Measurements from ENCODE around the gene CYB561.

CYB561 gene

GRCh38 chr17:63434951-63435571 is 11.0 kb downstream of the CYB561 start:
- no peak for DNase-seq (ENCODE audit: low spot score)

- peak; percentile 93 for DNase-seq (ENCODE audit: low spot score)
Measured at GRCh38 chr17:63433746-63434591, 12.1 kb downstream of the CYB561 start.

- no peak for DNase-seq (ENCODE audit: low spot score)
Measured at GRCh38 chr17:63431939-63432804, 13.9 kb downstream of the CYB561 start.

GRCh38 chr17:63431618-63431938 is 14.5 kb downstream of the CYB561 start:
- DNase-seq (ENCODE audit: low spot score), result no peak

- no peak for DNase-seq (ENCODE audit: low spot score)
Measured at GRCh38 chr17:63430223-63430622, 15.9 kb downstream of the CYB561 start.

- no peak for DNase-seq (ENCODE audit: low spot score)
Measured at GRCh38 chr17:63429766-63430165, 16.3 kb downstream of the CYB561 start.

- no peak for DNase-seq (ENCODE audit: low spot score)
Measured at GRCh38 chr17:63426917-63427308, 19.2 kb downstream of the CYB561 start.

- no peak for DNase-seq (ENCODE audit: low spot score)
Measured at GRCh38 chr17:63426041-63426916, 19.8 kb downstream of the CYB561 start.

- DNase-seq (ENCODE audit: low spot score), result peak; percentile 84
Measured at GRCh38 chr17:63425483-63425882, 20.6 kb downstream of the CYB561 start.

- no peak for DNase-seq (ENCODE audit: low spot score)
Measured at GRCh38 chr17:63423963-63424362, 22.1 kb downstream of the CYB561 start.

- DNase-seq (ENCODE audit: low spot score), result no peak
Measured at GRCh38 chr17:63423251-63423950, 22.7 kb downstream of the CYB561 start.

GRCh38 chr17:63421681-63422645 is 24.1 kb downstream of the CYB561 start:
- DNase-seq (ENCODE audit: low spot score), result no peak

GRCh38 chr17:63420868-63421680 is 25.0 kb downstream of the CYB561 start:
- DNase-seq (ENCODE audit: low spot score), result no peak

- no peak for DNase-seq (ENCODE audit: low spot score)
Measured at GRCh38 chr17:63419949-63420867, 25.9 kb downstream of the CYB561 start.

- no peak for DNase-seq (ENCODE audit: low spot score)
Measured at GRCh38 chr17:63419398-63419797, 26.7 kb downstream of the CYB561 start.

- no peak for DNase-seq (ENCODE audit: low spot score)
Measured at GRCh38 chr17:63418540-63418939, 27.6 kb downstream of the CYB561 start.

- DNase-seq (ENCODE audit: low spot score), result no peak
Measured at GRCh38 chr17:63414222-63414621, 31.9 kb downstream of the CYB561 start.

- no peak for DNase-seq (ENCODE audit: low spot score)
Measured at GRCh38 chr17:63413128-63413527, 33.0 kb downstream of the CYB561 start.

Data from AG08396 (cell line).